Activated CD4-positive, CD25-positive, alpha-beta regulatory T cell treated with anti-CD3 and anti-CD28 coated beads, Interleukin-2, amount 50 U/mL, for 24 hours (primary cell): ENCODE measurements around the gene PABPC4L.
"Not testable (repeated sequence)": the region's sequence is repeated elsewhere in the genome, so short reads cannot be mapped to it uniquely, and the experiment has no call there.

Experiments used
- ATAC-seq, 2 donors: fragments of 150-1000 bp; cut with Tn5 transposase; one replicate each; pipeline ENCODE4 v1.10.0; 2021; ENCODE audit warnings: mild to moderate bottlenecking in 1 of 2, moderate library complexity in 1 of 2

PABPC4L gene

GRCh38 chr4:134201216-134202161 lies at the start of gene PABPC4L:
Gene PABPC4L (minus strand): TSS chr4:134201789. CDS start chr4:134201019, 770 bp downstream.
- no peak for ATAC-seq

- no peak for ATAC-seq
Observed at GRCh38 chr4:134251322-134251721, 49.7 kb upstream of the PABPC4L start.

DNA sequence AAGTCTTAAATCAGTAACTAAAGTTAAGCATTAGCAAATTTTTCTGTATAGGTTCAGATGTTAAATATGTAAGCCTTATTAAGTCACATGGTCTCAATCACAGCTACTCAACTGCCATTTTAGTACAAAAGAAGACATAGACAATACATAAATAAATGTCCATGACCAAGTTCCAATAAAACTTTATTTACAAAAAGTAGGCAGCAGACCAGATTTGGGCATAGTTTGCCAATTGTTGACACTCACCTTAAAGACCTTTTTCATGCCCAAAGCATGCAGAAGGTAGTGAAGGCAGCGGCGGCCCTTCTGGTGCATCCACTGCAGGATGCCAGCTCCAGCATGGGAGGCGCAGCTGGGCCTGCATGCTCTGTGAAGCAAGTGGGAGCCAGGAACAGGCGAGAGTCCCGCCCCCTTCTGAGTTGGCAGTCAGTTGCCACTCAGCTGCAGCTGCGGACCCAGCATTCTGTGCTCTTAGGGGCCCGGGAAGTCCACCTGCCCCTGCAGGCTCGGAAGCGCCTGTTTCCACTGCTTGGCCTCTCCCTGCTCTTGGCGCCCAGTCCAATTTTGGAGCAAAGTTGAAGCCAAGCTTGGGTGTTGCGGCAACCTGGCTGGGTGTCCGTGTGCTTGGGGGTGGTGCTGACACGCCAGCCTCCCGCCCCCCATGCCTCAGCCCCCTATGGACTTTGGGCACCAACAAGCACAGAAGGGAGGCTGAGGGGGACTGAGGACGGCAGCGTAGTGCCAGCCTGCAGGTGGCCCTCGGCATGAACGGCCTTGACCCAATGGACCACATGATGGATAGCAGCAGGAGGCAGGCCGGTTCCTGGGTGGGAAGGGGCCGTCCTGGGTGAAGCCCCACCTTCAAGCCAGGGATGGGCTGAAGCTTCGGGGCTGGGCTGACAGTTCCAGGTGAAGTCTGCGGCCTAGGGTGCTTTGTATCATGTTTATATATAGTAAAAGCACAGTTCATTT lies 42.4 kb upstream of the PABPC4L start:
- no peak for ATAC-seq

DNA sequence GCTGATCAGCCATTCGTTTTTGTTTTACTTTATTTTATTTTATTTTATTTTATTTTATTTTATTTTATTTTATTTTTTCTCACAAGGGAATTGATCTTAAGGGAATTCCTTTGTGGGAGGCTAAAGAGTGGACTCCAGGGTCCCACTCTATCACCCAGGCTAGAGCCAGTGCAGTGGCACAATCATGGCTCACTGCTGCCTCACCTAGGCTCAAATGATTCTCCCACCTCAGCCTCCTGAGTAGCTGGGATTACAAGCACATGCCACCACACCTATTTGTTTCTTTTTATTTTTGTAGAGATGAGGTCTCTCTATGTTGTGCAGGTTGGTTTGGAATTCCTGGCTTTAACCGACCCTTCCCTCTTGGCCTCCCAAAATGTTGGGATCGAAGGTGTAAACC lies 17.5 kb upstream of the PABPC4L start:
- no peak for ATAC-seq

DNA sequence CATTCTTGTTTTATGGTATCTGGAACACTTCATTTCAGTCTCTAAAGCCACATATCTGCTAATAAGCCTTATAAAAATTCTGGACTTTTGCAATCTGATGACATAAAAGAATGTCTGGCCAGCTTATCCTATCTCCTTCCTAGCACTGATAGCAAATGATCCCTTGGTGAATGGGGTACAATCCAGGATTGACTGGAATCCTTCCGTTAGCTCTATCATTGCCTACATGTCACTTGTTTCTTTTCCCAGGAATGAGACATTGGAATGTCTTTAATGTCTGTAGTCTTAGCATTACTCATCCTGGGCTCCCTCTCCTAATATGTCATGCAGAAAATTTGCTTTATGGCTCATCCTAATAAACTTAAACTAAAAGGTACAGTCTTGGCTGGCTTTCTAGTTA lies 14.8 kb upstream of the PABPC4L start:
- ATAC-seq: no peak

GRCh38 chr4:134215620-134216344 lies 14.2 kb upstream of the PABPC4L start:
- ATAC-seq: no peak

DNA sequence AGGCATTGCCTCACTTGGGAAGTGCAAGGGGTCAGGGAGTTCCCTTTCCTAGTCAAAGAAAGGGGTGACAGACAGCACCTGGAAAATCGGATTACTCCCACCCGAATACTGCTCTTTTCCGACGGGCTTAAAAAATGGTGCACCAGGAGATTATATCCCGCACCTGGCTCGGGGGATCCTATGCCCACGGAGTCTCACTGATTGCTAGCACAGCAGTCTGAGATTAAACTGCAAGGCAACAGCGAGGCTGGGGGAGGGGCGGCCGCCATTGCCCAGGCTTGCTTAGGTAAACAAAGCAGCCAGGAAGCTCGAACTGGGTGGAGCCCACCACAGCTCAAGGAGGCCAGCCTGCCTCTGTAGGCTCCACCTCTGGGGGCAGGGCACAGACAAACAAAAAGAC lies 6.4 kb upstream of the PABPC4L start:
- ATAC-seq: not testable (repeated sequence)

- no peak for ATAC-seq
Observed at GRCh38 chr4:134202166-134202956, 772 bp upstream of the PABPC4L start.

DNA sequence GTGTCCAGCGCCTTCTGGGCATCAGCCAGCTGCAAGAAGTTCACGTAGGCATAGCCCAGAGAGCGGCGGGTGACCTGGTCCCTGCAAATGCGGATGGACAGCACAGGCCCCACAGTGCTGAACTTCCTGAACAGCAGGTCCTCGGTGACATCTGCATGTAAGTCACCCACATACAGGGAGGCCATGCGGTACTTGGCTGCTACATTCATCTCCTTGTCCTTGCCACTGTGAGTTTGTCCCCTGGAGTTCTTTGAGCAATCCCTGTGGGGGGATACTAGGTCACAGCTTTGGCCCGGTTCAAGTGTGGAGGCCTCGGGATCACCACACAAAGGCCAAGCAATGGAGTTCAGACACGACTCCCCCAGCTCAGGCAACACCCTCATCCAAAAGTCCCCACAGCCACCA lies 776 bp downstream of the PABPC4L start:
- no peak for ATAC-seq

GRCh38 chr4:134189949-134190348 lies 11.6 kb downstream of the PABPC4L start:
- ATAC-seq: no peak

DNA sequence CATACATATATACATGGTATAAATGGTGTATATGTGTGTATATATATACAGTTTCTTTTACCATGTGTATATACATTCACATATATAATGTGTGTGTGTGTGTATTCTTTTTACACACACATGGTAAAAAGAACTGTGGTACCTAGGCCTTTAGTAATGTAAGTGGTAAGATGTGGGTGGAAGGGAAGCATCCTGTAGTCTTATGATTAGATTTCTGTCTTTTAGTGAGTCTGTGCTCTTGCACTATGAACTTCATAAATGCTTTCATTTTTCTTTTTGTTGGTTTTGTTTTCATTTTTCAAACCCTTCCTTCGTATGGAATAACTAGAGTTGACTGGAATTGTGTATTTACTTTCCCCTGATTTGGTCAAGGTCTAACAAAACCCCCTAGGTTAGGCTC lies 12.1 kb downstream of the PABPC4L start:
- ATAC-seq: no peak

DNA sequence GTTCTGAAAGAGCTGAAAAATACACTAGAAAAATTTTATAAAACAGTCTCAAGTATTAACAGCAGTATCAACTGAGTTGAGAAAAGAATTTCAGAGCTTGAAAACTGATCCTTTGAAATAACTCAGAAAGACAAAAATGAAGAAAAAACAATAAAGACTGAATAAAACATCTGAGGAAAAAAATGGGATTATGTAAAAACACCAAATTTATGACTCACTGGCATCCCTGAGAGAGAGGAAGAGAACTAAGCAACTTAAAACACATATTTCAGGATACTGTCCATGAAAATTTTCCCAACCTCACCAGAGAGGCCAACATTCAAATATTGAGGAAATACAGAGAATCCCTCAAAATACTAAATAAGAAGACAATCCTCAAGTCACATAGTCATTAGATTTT lies 22.9 kb downstream of the PABPC4L start:
- no peak for ATAC-seq

- no peak for ATAC-seq
Observed at GRCh38 chr4:134174271-134174670, 27.3 kb downstream of the PABPC4L start.

DNA sequence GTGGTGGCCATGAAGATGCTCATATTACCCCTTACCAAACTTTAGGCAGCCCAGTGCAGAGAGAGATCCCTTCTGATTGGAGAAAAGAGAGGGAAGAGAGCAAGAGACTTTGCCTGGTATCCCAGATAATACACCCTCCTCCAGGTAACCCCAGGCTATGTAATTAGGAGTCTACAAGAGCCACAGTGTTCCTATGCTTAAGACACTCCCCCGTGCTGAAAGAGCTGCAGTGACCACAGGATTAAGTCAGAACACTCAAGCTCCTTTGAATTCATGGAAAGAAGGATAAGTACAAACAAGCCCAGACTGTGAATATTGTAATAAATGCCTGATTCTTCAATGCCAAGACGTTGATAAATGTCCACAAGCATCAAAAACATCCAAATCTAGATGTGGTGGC lies 41.4 kb downstream of the PABPC4L start:
- no peak for ATAC-seq

DNA sequence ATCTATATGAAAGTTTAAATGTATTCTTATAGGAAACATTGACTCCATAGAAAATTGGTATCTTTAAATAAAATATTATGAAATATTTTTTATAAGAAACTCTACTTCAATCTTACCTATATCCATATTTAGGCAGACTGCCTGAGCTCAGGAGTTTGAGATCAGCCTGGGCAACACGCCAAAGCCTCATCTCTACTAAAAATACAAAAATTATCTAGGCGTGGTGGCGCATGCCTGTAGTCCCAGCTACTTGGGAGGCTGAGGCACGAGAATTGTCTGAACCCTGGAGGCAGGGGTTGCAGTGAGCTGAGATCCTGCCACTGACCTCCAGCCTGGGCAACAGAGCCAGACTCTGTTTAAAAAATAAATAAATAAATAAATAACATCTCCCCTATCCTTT lies 47.5 kb downstream of the PABPC4L start:
- no peak for ATAC-seq

DNA sequence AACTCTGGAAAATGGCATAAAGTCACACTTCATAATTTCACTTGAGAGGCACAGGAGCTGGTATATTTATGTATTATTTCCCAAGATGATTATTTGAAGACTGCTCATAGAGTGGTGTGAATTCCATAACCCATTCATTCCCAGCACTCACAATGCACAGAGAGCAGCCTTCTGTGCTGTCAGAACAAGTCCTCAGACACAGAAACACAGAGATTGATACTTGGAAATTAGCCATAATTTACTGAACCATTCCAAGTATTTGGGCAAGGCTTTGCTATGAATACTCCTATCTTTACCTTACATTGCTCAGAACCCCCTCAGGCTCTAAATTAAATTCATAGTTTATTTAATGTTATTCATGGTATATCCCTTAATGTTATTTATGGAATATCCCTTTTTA lies 53.6 kb downstream of the PABPC4L start:
- no peak for ATAC-seq
